Measurements from ENCODE around the gene ANKFY1. TPM values are rescaled to one million over a fixed set of nuclear protein-coding genes. Genes with fewer than 3 reads are reported as not detected.

ANKFY1 gene
- total RNA-seq, 1 donor = 44.9 TPM

GRCh38 chr17:4174556-4174955 lies 89.2 kb downstream of the ANKFY1 start:
- H3K36me3 ChIP-seq (ENCODE audit: insufficient read depth, low read length) = peaks cover 77% of the 10 kb centered on the region
- TF ChIP-seq CTCF (IDR thresholded peaks at IDR 0.05; ENCODE audit: extremely low read depth, low read depth, low read length) = no peak
- H4K20me1 ChIP-seq (ENCODE audit: insufficient read depth, low read length) = peaks cover 7% of the 10 kb centered on the region
- H3K79me2 ChIP-seq (ENCODE audit: insufficient read depth, low read length) = no peaks in the 10 kb centered on the region
- no peaks in the 10 kb centered on the region for H3K27me3 ChIP-seq (ENCODE audit: insufficient read depth, low read length)
- DNase-seq (ENCODE audit: insufficient read length, low spot score, missing footprints) = no peak
- H3K4me1 ChIP-seq (ENCODE audit: insufficient read depth, low read length) = no peaks in the 10 kb centered on the region
- H3K4me2 ChIP-seq (ENCODE audit: insufficient read depth, low read length) = no peak overlapping the region
- H2AFZ ChIP-seq (ENCODE audit: low read length) = no peak overlapping the region
- no peak overlapping the region for H3K27ac ChIP-seq (ENCODE audit: low read depth, low read length)
- no peaks in the 10 kb centered on the region for H3K9me3 ChIP-seq (ENCODE audit: low read depth, low read length)
- no peak overlapping the region for H3K4me3 ChIP-seq (ENCODE audit: insufficient read depth, low read length)

- no peaks in the 10 kb centered on the region for H3K9me3 ChIP-seq (ENCODE audit: low read depth, low read length)
- H4K20me1 ChIP-seq (ENCODE audit: insufficient read depth, low read length) = peaks cover 7% of the 10 kb centered on the region
- no peak overlapping the region for H2AFZ ChIP-seq (ENCODE audit: low read length)
- no peaks in the 10 kb centered on the region for H3K79me2 ChIP-seq (ENCODE audit: insufficient read depth, low read length)
- peaks cover 79% of the 10 kb centered on the region for H3K36me3 ChIP-seq (ENCODE audit: insufficient read depth, low read length)
- H3K4me3 ChIP-seq (ENCODE audit: insufficient read depth, low read length) = no peak overlapping the region
- H3K4me2 ChIP-seq (ENCODE audit: insufficient read depth, low read length) = no peak overlapping the region
- no peaks in the 10 kb centered on the region for H3K27me3 ChIP-seq (ENCODE audit: insufficient read depth, low read length)
- H3K27ac ChIP-seq (ENCODE audit: low read depth, low read length) = no peak overlapping the region
- H3K4me1 ChIP-seq (ENCODE audit: insufficient read depth, low read length) = no peaks in the 10 kb centered on the region
- DNase-seq (ENCODE audit: insufficient read length, low spot score, missing footprints) = peak; percentile 54
- TF ChIP-seq CTCF (IDR thresholded peaks at IDR 0.05; ENCODE audit: extremely low read depth, low read depth, low read length) = no peak
These were observed 90.0 kb downstream of the ANKFY1 start for GRCh38 chr17:4173781-4174180.

DNA sequence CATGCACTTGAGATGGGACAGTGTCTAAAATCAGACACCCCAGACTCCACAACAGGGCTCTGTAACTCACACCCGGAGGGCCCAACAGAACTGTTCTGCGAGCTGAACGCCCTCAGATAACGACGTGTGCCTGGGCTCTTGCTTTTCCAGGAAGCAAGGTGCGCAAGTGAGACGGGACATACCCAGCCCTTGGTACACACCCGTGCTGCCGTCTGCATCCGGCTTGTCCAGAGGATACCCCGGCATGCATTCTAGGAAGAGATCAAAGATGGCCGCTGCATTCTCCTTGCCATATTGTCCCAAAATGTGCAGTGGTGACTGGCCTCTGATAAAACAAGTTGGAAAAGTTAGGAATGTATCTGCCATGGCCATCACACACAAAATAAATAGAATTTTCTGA lies 91.4 kb downstream of the ANKFY1 start:
- Histone ChIP-seq H3K4me2 (ENCODE audit: insufficient read depth, low read length) (no peak overlapping the region), H3K27me3 (ENCODE audit: insufficient read depth, low read length) (no peaks in the 10 kb centered on the region), H4K20me1 (ENCODE audit: insufficient read depth, low read length) (peaks cover 7% of the 10 kb centered on the region), H3K9me3 (ENCODE audit: low read depth, low read length) (no peaks in the 10 kb centered on the region), H3K4me3 (ENCODE audit: insufficient read depth, low read length) (no peak overlapping the region), H3K27ac (ENCODE audit: low read depth, low read length) (no peak overlapping the region), H3K36me3 (ENCODE audit: insufficient read depth, low read length) (peaks cover 73% of the 10 kb centered on the region), H3K79me2 (ENCODE audit: insufficient read depth, low read length) (no peaks in the 10 kb centered on the region), H2AFZ (ENCODE audit: low read length) (no peak overlapping the region), H3K4me1 (ENCODE audit: insufficient read depth, low read length) (no peaks in the 10 kb centered on the region)
- DNase-seq (ENCODE audit: insufficient read length, low spot score, missing footprints) = peak; percentile 55
- no peak for TF ChIP-seq CTCF (IDR thresholded peaks at IDR 0.05; ENCODE audit: extremely low read depth, low read depth, low read length)

GRCh38 chr17:4170639-4171280 lies 93.0 kb downstream of the ANKFY1 start:
- no peak overlapping the region for H3K27ac ChIP-seq (ENCODE audit: low read depth, low read length)
- no peak overlapping the region for H3K4me2 ChIP-seq (ENCODE audit: insufficient read depth, low read length)
- no peak overlapping the region for H2AFZ ChIP-seq (ENCODE audit: low read length)
- H3K27me3 ChIP-seq (ENCODE audit: insufficient read depth, low read length) = no peaks in the 10 kb centered on the region
- no peaks in the 10 kb centered on the region for H3K4me1 ChIP-seq (ENCODE audit: insufficient read depth, low read length)
- H3K9me3 ChIP-seq (ENCODE audit: low read depth, low read length) = no peaks in the 10 kb centered on the region
- TF ChIP-seq CTCF (IDR thresholded peaks at IDR 0.05; ENCODE audit: extremely low read depth, low read depth, low read length) = no peak
- no peak overlapping the region for H3K4me3 ChIP-seq (ENCODE audit: insufficient read depth, low read length)
- H3K79me2 ChIP-seq (ENCODE audit: insufficient read depth, low read length) = no peaks in the 10 kb centered on the region
- H4K20me1 ChIP-seq (ENCODE audit: insufficient read depth, low read length) = no peaks in the 10 kb centered on the region
- H3K36me3 ChIP-seq (ENCODE audit: insufficient read depth, low read length) = peaks cover 67% of the 10 kb centered on the region
- DNase-seq (ENCODE audit: insufficient read length, low spot score, missing footprints) = peak; percentile 17

Measured in osteoblast (primary cell).